Measurements from ENCODE around the gene KCTD14.
A peak's percentile ranks its signal among the peaks of the same experiment; 100 is the strongest.
"Not testable (repeated sequence)": the region's sequence is repeated elsewhere in the genome, so short reads cannot be mapped to it uniquely, and the experiment has no call there.

KCTD14 gene

DNA sequence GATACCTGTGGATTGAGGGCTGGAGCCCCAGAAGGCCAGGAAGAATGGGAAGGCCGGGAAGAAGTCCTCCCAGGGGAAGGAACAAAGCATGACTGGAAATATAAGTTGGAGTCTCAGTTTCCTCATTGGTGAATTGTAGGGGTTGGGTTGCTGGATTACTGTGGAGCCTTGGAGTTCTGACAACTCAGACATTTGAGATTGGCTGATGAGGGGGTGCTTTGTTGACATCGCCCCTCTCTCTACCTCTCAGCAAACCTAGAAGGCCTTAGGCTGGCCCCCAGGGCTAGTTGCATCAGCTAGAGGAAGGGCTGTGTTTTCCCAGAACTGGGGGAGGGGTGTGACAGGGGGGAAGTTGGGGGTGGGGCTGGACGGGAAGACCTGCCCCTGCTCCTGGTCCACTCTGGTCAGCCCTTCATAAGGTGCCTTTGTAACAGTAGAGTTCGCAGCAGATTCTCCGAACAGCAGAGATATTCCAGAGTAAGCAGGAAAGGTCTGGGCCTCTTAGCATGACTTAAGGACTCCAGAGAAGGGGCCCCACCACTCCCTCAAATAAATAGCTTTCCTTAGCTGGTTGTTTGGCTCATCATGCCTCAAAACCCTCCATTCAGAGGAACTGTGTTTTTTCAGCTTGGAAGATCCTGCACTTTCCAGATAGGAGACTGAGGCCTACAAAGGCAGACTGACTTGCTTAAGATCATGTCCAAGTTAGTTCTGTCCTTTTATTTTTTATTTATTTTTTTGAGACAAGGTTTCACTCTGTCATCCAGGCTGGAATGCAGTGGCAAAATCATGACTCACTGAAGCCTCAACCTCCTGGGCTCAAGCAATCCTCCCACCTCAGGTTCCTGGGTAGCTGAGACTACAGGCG, 28.1 kb upstream of the KCTD14 start:
- no peak overlapping the region for H3K9ac ChIP-seq
- H3K4me2 ChIP-seq = peak overlapping the region in 3 of 11 experiments; percentile 31 to 46 (median 36); a peak in 5 of 22 replicates

GRCh38 chr11:78049348-78049747, 26.3 kb upstream of the KCTD14 start:
- H3K9me3 ChIP-seq (replicated peaks in 1 of 11) = 0 out of 22 replicates have a peak, but pooled peaks cover 0 to 5% (median 0%) of the 10 kb centered on the region in 11 experiments
- no peak for TF ChIP-seq Cebpa-rat (IDR thresholded peaks at IDR 0.05)
- peaks cover 0 to 20% (median 9%) of the 10 kb centered on the region in 10 experiments; a peak in 13 of 20 replicates for H3K4me1 ChIP-seq

More for the DNA sequence above, 28.1 kb upstream of the KCTD14 start:
- peak overlapping the region in 2 of 11 experiments; percentile 23 to 49; a peak in 4 of 22 replicates for H3K27ac ChIP-seq
- H4K20me1 ChIP-seq = no peaks in the 10 kb centered on the region
- H3K4me3 ChIP-seq = no peak overlapping the region
- H3K36me3 ChIP-seq = no peaks in the 10 kb centered on the region
- H3K27me3 ChIP-seq = no peaks in the 10 kb centered on the region
- H3K4me1 ChIP-seq = peaks cover 0 to 14% (median 3%) of the 10 kb centered on the region in 10 experiments; a peak in 9 of 20 replicates
- no peak for TF ChIP-seq Cebpa-rat (IDR thresholded peaks at IDR 0.05)
- no peaks in the 10 kb centered on the region for H3K9me3 ChIP-seq (replicated peaks in 1 of 11)

GRCh38 chr11:78048561-78048960, 25.5 kb upstream of the KCTD14 start:
- peaks cover 0 to 20% (median 9%) of the 10 kb centered on the region in 10 experiments; a peak in 13 of 20 replicates for H3K4me1 ChIP-seq
- H3K4me2 ChIP-seq = no peak overlapping the region

More at GRCh38 chr11:78049348-78049747, 26.3 kb upstream of the KCTD14 start:
- H3K27me3 ChIP-seq = no peaks in the 10 kb centered on the region
- H4K20me1 ChIP-seq = no peaks in the 10 kb centered on the region
- H3K4me3 ChIP-seq = no peak overlapping the region
- H3K4me2 ChIP-seq = no peak overlapping the region
- no peak overlapping the region for H3K27ac ChIP-seq
- no peaks in the 10 kb centered on the region for H3K36me3 ChIP-seq
- H3K9ac ChIP-seq = no peak overlapping the region

DNA sequence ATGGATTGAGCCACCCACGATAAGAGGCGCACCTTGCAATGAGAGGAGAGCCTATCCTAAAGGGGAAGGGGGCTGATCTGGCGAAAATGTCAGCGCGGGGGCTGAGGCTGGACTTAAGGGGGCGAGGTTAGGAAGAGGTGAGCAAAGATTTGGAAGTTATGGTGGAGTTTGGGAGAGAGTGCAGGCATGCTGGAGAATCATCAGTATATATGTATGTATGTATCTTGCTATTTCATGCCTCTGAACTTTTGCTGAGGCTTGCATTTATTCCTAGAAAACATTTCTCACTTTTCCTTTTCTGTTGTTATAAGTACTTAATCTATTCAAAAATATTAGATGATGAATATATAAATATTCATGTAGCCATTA, 23.4 kb upstream of the KCTD14 start:
- H3K36me3 ChIP-seq = no peaks in the 10 kb centered on the region
- peaks cover 0 to 17% (median 8%) of the 10 kb centered on the region in 10 experiments; a peak in 13 of 20 replicates for H3K4me1 ChIP-seq
- peak overlapping the region in 8 of 11 experiments; percentile 61 to 82 (median 66); a peak in 10 of 22 replicates for H3K4me2 ChIP-seq
- no peaks in the 10 kb centered on the region for H3K27me3 ChIP-seq
- no peaks in the 10 kb centered on the region for H4K20me1 ChIP-seq
- no peak for TF ChIP-seq Cebpa-rat (IDR thresholded peaks at IDR 0.05)
- peaks cover 0 to 5% (median 0%) of the 10 kb centered on the region in 11 experiments; a peak in 1 of 22 replicates for H3K9me3 ChIP-seq (replicated peaks in 1 of 11)
- no peak overlapping the region for H3K4me3 ChIP-seq
- no peak overlapping the region; a peak in 1 of 22 replicates for H3K9ac ChIP-seq
- H3K27ac ChIP-seq = no peak overlapping the region

More at GRCh38 chr11:78048561-78048960, 25.5 kb upstream of the KCTD14 start:
- H3K27me3 ChIP-seq = no peaks in the 10 kb centered on the region
- H3K4me3 ChIP-seq = no peak overlapping the region
- H3K36me3 ChIP-seq = no peaks in the 10 kb centered on the region
- H3K27ac ChIP-seq = no peak overlapping the region
- TF ChIP-seq Cebpa-rat (IDR thresholded peaks at IDR 0.05) = no peak
- 0 out of 22 replicates have a peak, but pooled peaks cover 0 to 5% (median 0%) of the 10 kb centered on the region in 11 experiments for H3K9me3 ChIP-seq (replicated peaks in 1 of 11)
- no peaks in the 10 kb centered on the region for H4K20me1 ChIP-seq
- H3K9ac ChIP-seq = no peak overlapping the region

GRCh38 chr11:78045851-78046485, 22.9 kb upstream of the KCTD14 start:
- no peaks in the 10 kb centered on the region for H3K27me3 ChIP-seq
- H3K27ac ChIP-seq = no peak overlapping the region
- peaks cover 0 to 5% (median 0%) of the 10 kb centered on the region in 11 experiments; a peak in 1 of 22 replicates for H3K9me3 ChIP-seq (replicated peaks in 1 of 11)
- H3K36me3 ChIP-seq = no peaks in the 10 kb centered on the region
- peak overlapping the region in 1 of 10 experiments; percentile 28; a peak in 2 of 20 replicates for H3K4me3 ChIP-seq
- H4K20me1 ChIP-seq = no peaks in the 10 kb centered on the region
- peak overlapping the region in 4 of 11 experiments; percentile 2 to 35 (median 20); a peak in 3 of 22 replicates for H3K9ac ChIP-seq
- peaks cover 0 to 15% (median 7%) of the 10 kb centered on the region in 10 experiments; a peak in 16 of 20 replicates for H3K4me1 ChIP-seq
- no peak for TF ChIP-seq Cebpa-rat (IDR thresholded peaks at IDR 0.05)
- peak overlapping the region; percentile 12 to 82 (median 64); a peak in 20 of 22 replicates for H3K4me2 ChIP-seq

DNA sequence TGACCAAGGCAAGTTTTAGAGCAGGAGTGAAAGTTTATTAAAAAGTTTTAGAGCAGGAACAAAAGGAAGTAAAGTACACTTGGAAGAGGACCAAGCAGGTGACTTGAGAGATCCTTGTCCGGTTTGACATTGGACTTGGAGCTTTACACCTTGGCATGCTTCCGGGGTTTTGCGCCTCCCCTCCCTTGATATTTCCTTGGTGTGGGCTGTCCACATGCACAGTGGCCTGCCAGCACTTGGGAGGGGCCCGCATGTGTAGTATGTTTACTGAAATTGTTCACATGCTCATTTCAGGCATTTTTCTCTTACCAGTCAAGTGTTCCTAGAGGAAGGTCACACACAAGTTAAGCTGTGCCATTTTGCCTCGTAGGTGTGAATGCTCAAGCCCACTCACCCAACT, 21.6 kb upstream of the KCTD14 start:
- no peak for TF ChIP-seq Cebpa-rat (IDR thresholded peaks at IDR 0.05)
- peaks cover 0 to 5% (median 0%) of the 10 kb centered on the region in 11 experiments; a peak in 1 of 22 replicates for H3K9me3 ChIP-seq (replicated peaks in 1 of 11)
- H3K4me2 ChIP-seq = no peak overlapping the region
- no peak overlapping the region for H3K27ac ChIP-seq
- no peak overlapping the region for H3K9ac ChIP-seq
- no peak overlapping the region for H3K4me3 ChIP-seq
- H3K36me3 ChIP-seq = no peaks in the 10 kb centered on the region
- H3K27me3 ChIP-seq = no peaks in the 10 kb centered on the region
- H4K20me1 ChIP-seq = no peaks in the 10 kb centered on the region
- H3K4me1 ChIP-seq = peaks cover 9 to 24% (median 19%) of the 10 kb centered on the region in 10 experiments

DNA sequence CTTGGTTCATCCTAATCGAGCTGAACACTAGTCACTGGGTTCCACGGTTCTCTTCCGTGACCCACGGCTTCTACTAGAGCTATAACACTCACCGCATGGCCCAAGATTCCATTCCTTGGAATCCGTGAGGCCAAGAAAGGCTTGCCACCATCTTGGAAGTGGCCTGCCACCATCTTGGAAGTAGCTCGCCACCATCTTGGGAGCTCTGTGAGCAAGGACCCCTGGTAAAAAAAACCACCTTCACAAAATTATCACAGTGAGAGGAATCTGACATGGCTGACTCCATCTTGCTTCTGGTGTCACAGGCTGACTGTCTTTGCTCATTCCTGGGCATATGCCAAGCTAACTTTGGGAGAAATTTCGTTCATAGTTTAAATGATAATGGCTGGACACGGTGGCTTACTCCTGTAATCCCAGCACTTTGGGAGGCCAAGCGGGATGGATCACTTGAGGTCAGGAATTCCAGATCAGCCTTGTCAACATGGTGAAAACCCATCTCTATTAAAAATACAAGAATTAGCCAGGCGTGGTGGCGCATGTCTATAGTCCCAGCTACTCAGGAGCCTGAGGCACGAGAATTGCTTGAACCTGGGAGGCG, 18.9 kb upstream of the KCTD14 start:
- Histone ChIP-seq H3K27me3 (no peaks in the 10 kb centered on the region), H3K36me3 (no peaks in the 10 kb centered on the region), H3K9me3 (replicated peaks in 1 of 11) (peaks cover 0 to 5% (median 0%) of the 10 kb centered on the region in 11 experiments; a peak in 1 of 22 replicates), H3K4me3 (no peak overlapping the region), H3K4me1 (peaks cover 13 to 40% (median 29%) of the 10 kb centered on the region in 10 experiments), H3K27ac (no peak overlapping the region), H3K9ac (no peak overlapping the region), H4K20me1 (no peaks in the 10 kb centered on the region), H3K4me2 (no peak overlapping the region)
- TF ChIP-seq Cebpa-rat (IDR thresholded peaks at IDR 0.05) = no peak

- peaks cover 13 to 41% (median 29%) of the 10 kb centered on the region in 10 experiments for H3K4me1 ChIP-seq
- not testable (repeated sequence) for H3K9me3 ChIP-seq (replicated peaks in 1 of 11); H3K27ac ChIP-seq; H4K20me1 ChIP-seq; H3K36me3 ChIP-seq; H3K4me2 ChIP-seq; H3K27me3 ChIP-seq; H3K4me3 ChIP-seq; H3K9ac ChIP-seq
Observed at GRCh38 chr11:78041380-78041719, 18.3 kb upstream of the KCTD14 start.

Measured in BLaER1 treated with 17β-estradiol and CSF1 and Interleukin-3, amounts not matched to agents 10 nM and 100 nM (cell line).